Measurements from ENCODE around the gene BRD1.

- TF ChIP-seq POLR2A (IDR thresholded peaks at IDR 0.05; ENCODE audit: low read depth, low read length) (no peak), TAF1 (IDR thresholded peaks at IDR 0.05; ENCODE audit: borderline replicate concordance, low read depth, low read length) (no peak), POLR2AphosphoS5 (IDR thresholded peaks at IDR 0.05; ENCODE audit: low read depth, low read length) (no peak)
Observed at GRCh38 chr22:49824185-49824925, 3.3 kb downstream of the BRD1 start.

Data from GM12892 (cell line).